T-helper 9 cell (primary cell): ENCODE data around the gene PRSS56.
"Not testable (repeated sequence)": the region's sequence is repeated elsewhere in the genome, so short reads cannot be mapped to it uniquely, and the experiment has no call there.

ENCODE experiments used
- DNase-seq: peaks from one replicate; pipeline ENCODE4 v3.0.0-alpha.2; 2020

PRSS56 gene

GRCh38 chr2:232542715-232543467 is 22.7 kb downstream of the PRSS56 start:
- no peak for DNase-seq

DNA sequence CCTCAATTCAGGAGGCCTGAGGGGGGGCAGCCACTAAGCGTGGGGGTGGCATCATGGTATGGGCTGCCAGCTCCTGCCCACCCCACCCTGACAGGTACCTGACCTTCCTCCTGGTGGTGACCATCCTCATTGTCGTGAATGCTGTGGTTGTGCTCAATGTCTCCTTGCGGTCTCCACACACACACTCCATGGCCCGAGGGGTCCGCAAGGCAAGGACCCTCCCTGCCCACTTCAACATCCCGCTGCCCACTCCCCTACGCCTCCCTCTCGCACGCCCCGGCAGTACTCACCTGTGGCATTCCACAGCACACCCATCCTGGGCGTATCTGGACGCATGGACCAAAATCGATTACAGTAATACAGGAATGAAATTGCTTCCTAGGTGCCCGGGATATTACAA is 23.3 kb downstream of the PRSS56 start:
- no peak for DNase-seq

- no peak for DNase-seq
Measured at GRCh38 chr2:232543928-232544631, 23.9 kb downstream of the PRSS56 start.

DNA sequence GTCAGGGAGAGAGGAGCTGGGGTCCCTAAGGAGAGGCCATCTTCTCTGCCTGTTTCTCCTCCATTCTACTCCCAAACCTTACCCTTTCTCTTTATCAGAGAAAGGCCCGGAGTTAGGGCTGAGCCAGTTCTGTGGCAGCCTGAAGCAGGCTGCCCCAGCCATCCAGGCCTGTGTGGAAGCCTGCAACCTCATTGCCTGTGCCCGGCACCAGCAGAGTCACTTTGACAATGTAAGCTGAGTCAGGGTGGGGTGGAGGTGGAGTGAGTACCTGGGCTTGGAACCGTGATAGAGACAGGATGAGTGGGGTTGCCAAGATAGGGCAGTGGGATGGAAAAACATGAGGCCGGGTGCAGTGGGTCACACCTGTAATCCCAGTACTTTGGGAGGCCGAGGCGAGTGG is 24.5 kb downstream of the PRSS56 start:
- DNase-seq: no peak

GRCh38 chr2:232545511-232546375 is 25.6 kb downstream of the PRSS56 start:
- DNase-seq: no peak

GRCh38 chr2:232547991-232548390 is 27.8 kb downstream of the PRSS56 start:
- no peak for DNase-seq

GRCh38 chr2:232549655-232550353 is 29.6 kb downstream of the PRSS56 start:
- no peak for DNase-seq

- DNase-seq: peak; percentile 80
Measured at GRCh38 chr2:232550354-232551249, 30.4 kb downstream of the PRSS56 start, which contains the start of the genes EIF4E2 and TIGD1. Gene EIF4E2, plus strand, starts transcription at chr2:232550689. Its CDS starts 36 bp downstream, at chr2:232550725. Gene TIGD1, minus strand, starts transcription at chr2:232550557. Its CDS starts 675 bp downstream, at chr2:232549882.

- no peak for DNase-seq
Measured at GRCh38 chr2:232551250-232551638, 31.1 kb downstream of the PRSS56 start.

DNA sequence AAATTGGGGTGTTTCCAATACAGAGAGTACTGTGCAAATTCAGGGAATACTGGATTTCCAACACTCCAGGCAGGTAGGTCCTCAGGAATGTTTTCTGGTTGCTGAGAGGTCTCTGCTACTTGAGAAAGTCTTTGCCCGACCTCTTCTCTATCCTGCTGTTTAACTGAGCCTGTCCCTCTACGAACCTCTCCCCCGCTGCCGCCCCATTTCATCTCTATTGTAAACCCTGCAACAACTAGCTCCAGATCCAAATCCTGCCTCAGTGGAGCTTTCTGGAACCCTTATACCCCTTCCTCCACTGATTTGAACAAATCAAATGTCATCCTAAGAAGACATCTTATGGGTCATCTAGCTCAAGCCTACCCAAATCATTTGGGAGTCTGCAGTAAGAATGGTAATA is 31.6 kb downstream of the PRSS56 start:
- no peak for DNase-seq

DNA sequence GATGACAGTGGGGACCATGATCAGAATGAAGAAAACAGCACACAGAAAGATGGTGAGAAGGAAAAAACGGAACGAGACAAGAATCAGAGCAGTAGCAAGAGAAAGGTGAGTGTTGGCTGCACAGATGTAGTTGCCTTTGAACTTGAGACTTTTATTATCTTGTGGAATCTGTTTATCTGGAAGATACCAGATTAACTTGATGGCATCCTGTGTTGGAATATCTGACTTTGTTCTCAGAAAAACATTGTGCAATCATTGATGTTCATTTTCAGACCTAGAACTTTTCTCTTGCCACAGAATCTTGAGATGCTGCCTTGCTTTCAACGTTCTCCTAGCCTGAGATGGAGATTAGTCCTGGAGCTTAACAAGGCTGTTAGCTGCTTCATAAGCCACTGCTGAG is 36.2 kb downstream of the PRSS56 start:
- no peak for DNase-seq

DNA sequence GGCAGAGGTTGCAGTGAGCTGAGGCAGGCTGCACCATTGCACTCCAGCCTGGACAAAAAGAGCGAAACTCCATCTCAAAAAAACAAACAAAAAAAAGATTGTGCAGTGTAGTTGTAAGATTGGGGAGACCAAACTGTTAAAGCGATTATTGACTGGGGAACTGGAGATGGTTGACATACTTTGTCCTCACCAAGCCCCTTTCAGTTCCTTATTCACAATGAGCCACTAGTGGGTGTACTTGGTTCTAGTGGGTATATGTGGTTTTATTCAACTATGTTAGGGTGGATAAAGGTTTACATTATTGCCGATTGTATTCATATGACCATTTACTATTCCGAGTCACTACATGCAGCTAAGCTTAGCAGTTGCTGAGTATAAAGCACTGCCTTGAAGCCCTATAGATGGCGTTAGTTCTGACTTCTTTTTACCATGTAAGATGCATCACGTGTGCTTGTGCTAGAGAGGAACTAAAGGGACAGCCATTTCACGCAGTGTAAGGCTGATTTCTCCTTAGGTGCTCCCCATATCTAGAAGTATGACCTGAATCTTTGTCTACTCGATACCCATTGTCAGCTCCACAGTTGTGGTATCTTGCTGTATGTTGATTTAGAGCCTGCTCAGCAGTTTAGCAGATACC is 42.4 kb downstream of the PRSS56 start:
- DNase-seq: no peak

DNA sequence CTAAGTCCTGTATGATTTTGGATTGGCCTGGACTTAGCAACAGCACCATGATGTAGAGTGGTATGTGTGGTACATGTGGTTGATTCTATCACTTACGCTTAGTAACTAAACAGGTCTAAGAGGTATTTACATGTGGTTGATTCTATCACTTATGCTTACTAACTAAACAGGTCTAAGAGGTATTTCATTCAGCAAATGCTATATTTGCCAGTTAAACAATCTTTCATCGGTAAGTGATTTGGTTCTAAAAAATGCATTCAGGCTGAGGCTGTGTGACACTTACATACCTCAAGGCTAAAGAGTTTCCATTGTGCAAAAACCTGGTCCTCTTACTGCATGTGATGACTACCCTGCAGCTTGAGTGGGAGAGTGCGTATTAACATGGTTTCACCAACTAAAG is 43.4 kb downstream of the PRSS56 start:
- no peak for DNase-seq

DNA sequence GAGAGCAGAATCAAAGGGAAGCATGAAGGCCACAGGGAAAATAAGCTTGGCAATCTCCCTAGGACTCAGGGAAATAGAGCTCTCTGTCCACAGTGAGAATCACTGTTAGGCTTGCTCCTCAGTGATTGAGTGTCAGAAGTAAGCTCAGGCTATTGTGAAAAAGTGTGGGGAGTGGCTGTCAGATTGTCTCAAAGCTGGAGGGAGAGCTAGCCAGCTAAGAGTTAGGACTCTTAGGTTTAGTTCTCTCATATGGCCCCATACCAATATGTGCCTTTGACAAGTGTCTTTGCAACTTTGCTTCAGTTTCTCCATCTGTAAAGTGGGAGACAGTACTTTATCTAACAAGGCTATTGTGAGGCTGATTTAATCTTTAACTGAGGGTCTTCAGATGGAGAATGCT is 47.5 kb downstream of the PRSS56 start:
- no peak for DNase-seq

GRCh38 chr2:232568161-232568560 is 48.0 kb downstream of the PRSS56 start:
- no peak for DNase-seq

DNA sequence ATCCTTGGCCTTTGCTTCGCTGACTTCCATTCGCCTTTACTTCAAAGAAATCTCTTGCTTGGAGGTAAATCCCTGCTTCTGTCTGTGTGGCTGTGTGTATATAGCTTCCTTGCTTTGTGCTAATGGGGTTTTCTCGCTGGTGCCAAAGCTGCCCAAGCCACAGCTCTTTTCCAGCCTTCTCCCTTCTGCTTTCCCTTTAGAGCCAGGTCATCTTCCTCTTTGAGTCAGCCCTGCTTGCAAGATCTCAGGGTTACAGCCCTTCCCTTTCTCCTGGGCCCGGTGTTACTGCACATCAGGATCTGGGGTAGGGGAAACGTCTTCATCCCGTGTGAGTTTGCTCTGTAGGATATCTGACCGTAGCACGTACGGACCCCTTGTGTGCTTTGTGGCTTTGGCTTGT is 49.4 kb downstream of the PRSS56 start:
- DNase-seq: no peak

GRCh38 chr2:232570481-232570880 is 50.3 kb downstream of the PRSS56 start:
- DNase-seq: not testable (repeated sequence)

DNA sequence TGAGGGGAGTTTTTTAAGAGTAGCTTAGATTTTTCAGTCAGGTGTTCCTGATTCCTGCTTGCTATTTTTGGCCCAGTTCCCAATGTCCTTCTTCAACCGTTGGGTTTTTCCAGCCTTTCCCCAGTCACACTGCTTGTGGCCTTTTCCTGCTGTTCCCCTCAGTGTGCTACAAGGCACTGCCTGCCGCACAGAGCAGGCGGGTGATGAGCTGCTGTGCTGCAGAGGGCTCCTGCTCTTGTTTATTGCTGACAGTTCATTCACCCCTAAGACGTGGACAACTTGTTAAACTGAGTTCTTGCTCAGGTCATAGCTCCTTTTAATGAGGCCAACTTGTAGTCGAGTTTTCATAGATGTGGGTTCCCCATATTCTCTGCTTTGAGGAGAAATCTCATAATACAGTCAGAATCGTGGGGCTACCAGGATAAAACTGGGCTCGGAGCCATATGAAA is 50.9 kb downstream of the PRSS56 start:
- no peak for DNase-seq

- no peak for DNase-seq
Measured at GRCh38 chr2:232573042-232573441, 52.9 kb downstream of the PRSS56 start.

GRCh38 chr2:232573771-232574435 is 53.7 kb downstream of the PRSS56 start:
- DNase-seq: no peak
